GM12864 (cell line): ENCODE measurements around the gene DHRS3.

Experiments used
- DNase-seq: peaks from one replicate; pipeline ENCODE4 v3.0.0-alpha.2; 2011; ENCODE audit warnings: low read depth
- H3K4me3 ChIP-seq: 2 replicates; pipeline ENCODE4 v1.5.1; 2011; ENCODE audit warnings: mild to moderate bottlenecking, low read depth, low read length, control low read depth
- CTCF ChIP-seq: IDR thresholded peaks from 2 replicates; pipeline ENCODE4 v1.5.1; 2011; ENCODE audit warnings: low read depth, mild to moderate bottlenecking, moderate library complexity, low read length, control low read depth, inconsistent platforms; ENCODE audit errors: missing control alignments

The DHRS3 gene

GRCh38 chr1:12585536-12585935 is 32.5 kb downstream of the DHRS3 start:
- DNase-seq, result no peak
- no peak overlapping the region for H3K4me3 ChIP-seq
- TF ChIP-seq CTCF, result no peak

GRCh38 chr1:12584900-12585525 is 33.0 kb downstream of the DHRS3 start:
- TF ChIP-seq CTCF, result no peak
- DNase-seq, result no peak
- no peak overlapping the region for H3K4me3 ChIP-seq

- TF ChIP-seq CTCF, result no peak
- H3K4me3 ChIP-seq, result no peak overlapping the region
- DNase-seq, result no peak
Observed at GRCh38 chr1:12583484-12583883, 34.5 kb downstream of the DHRS3 start.

GRCh38 chr1:12582649-12583048 is 35.4 kb downstream of the DHRS3 start:
- no peak overlapping the region for H3K4me3 ChIP-seq
- TF ChIP-seq CTCF, result no peak
- no peak for DNase-seq

GRCh38 chr1:12581179-12581578 is 36.8 kb downstream of the DHRS3 start:
- no peak overlapping the region for H3K4me3 ChIP-seq
- TF ChIP-seq CTCF, result no peak
- DNase-seq, result no peak

GRCh38 chr1:12580054-12580887 is 37.7 kb downstream of the DHRS3 start:
- DNase-seq, result no peak

More at GRCh38 chr1:12580054-12580887, 37.7 kb downstream of the DHRS3 start:
- no peak for TF ChIP-seq CTCF
- no peak overlapping the region for H3K4me3 ChIP-seq
